ENCODE results near the gene MGMT.

The MGMT gene

DNA sequence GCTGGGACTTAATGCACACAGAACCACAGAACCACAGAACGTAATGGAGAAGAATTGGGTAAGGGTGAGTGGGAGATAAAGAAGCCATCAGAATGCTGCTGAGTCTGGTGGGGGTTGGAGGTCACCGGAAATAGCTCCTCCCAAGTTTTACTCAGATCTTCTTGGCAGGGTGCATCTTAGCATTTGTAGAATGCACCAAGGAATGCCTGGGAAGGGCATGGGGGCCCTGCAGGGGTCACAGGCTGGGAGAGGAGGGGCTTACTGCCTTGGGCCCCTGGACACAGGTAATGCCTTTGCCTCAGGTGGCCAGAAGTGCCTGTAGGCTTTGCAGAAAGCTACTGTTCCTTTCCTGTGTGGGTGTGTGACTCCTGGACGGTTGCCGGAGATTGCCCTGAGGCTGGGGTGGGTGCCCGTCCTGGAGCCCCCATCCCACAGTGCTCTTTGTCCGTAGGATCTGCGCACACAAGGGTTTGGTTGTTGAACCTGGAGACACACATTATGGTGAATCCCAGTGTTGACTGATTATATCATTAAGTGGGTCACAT is 55.1 kb downstream of the MGMT start:
- no peak for DNase-seq

DNA sequence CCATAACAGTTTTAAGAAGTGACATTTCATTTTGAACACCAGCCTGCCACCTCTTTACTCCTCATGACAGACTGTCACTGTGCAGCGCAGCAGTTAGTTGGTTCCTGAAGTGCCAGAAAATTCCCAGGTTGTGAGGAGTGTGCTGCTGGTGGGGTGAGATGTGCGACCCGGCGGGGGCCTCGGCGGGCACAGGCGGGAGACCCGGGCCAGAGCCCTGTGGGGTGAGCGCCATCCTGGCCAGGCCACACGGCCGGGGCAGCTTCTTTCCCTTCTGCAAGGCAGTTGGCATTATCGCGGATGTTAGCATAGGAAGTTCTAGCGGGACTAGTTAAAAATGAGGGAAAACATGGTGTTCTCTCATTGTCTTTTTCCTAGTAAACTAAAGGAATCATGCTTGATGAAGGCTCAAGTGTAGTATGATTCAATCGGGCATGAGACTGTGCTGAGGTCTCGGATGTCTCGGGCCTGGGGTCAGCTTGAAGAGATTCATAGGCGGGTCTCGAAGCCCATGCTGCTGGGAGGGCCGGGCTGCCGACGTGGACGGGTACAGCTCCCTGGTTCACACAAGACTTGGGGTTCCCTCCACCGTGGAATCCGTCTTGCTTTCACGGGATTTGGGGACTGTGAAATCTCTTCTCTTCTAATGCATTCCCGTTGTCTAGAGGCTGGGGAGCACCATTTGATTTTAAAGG is 56.1 kb downstream of the MGMT start:
- no peak for DNase-seq

DNA sequence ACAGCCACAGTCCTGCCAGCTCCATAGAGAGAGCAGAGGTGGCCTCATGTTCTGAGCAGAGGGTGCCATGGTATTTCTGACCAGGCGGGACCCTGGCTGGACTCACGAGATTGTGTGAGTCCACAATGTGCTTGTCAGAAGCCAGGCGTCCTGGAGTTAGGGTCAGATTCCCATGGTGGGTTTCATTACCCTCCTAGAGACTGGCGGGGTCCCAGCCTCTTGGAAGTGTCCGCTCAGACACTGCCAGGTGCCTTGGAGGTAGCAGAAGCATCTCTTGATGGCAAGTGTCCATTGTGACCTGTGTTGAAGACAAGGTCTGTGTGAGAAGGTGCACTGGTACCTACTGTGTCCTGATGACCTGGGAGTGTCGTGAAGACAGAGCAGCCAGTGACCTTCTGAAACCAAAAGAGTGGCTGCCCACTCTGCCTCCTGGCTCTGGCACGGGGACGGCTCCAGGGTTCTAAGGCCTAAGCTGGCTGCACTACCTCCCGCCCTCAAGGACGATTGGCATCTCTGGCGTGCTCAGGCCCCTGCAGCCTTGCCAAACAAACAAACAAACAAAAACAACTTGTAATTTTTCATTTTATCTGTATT is 56.8 kb downstream of the MGMT start:
- no peak for DNase-seq

DNA sequence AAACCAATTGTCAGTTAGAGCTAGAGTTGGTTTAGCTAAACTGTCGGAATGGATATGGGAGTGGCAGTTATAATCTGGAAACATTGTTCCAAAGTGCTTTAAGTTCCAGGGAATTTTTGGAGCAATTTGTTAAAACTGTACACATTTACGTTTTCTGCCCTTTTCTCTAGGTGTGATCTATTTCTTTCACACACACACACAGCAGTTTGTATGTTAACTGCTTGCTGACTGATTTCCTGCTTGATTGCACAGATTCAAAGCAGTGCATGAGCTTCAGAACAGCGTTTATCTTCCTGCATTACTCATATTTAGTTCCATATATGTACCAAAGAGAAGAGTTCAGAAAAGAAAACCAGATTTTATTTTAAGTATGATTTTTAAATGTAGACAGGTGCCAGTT is 57.9 kb downstream of the MGMT start:
- DNase-seq: no peak

DNA sequence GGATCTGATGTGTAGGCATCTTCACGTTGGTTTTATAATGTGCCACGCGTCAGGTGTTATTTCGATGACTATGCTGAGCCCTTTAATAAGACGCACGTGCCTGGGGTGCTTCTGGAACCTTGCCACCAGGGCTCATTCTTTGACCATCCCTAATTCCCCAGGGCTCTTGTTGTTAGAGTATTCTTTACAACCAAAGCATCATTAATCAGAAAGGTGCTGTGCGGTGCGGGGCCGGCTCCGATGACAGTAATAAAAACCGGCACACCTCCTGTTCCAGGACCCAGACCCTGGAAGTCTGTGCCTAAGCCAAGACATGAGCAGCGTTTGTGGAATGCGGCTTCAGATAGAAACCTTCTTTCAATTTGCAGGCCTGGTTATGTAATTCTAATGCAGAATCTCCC is 58.4 kb downstream of the MGMT start:
- no peak for DNase-seq

DNA sequence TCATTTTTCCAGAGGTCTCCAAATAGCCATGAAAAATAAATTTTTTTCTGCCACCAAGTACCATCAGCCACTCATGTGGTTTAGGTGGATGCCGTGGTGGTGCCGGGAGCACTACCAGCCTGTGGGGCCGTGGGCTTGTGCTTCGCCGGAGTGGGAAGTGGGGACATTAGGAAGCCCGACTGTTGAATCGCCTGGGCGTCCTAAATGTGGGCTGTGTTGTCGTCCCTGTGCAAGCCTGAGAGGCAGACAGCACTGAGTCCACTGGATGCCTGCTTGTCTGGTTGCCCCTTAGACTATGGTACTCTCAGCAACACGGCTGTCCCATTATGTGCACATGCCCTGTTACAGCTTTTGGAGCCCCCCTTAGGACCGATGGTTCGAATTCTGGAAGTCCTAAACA is 59.9 kb downstream of the MGMT start:
- DNase-seq: no peak

DNA sequence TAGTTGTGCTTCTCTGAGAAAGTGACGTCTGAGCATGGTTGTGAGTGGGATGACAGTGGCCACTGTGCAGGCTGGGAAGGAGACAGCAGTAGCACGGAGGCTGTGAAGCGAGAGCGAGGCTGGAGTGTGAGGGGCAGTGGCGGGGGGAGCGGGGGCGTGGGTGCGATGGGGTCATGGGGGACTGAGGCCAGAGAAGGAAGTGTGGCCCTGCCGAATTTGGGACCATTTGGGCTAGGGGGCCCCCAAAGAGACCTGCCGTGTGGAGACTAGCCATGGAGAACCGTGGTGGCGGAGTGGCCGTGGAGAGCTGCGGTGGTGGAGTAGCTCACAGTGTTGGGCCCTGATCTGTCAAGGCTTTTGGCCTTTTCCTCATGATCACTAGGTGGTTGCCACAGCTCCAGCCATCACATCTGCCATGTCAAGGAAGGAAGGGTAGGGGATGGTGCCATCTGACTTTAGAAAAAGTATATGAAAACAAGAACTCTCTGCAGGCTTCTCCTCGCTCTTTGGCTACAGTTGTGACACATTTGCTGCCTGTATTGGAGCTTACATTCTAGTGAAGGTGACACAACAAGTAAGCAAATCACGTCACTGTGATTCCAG is 61.4 kb downstream of the MGMT start:
- no peak for DNase-seq

DNA sequence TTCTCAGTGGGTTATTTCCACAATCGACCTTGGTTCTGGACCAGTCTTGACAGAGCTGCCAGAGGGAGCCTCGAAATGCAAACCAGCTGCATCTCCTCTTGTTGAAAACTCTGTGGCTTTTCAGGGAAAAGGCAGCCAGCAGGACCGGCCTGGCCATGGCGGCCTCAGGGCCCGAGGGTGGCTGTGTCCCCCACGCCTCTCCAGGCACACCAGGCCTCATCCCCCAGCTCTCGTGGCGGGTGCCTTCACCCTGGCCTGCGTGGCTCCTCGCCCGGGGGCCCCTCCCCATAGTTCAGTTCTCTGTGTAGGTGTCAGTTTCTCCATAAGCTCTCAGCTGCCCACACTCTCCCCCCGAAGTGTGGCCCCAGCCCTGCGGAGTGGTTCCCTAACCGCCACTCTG is 63.5 kb downstream of the MGMT start:
- DNase-seq: no peak

DNA sequence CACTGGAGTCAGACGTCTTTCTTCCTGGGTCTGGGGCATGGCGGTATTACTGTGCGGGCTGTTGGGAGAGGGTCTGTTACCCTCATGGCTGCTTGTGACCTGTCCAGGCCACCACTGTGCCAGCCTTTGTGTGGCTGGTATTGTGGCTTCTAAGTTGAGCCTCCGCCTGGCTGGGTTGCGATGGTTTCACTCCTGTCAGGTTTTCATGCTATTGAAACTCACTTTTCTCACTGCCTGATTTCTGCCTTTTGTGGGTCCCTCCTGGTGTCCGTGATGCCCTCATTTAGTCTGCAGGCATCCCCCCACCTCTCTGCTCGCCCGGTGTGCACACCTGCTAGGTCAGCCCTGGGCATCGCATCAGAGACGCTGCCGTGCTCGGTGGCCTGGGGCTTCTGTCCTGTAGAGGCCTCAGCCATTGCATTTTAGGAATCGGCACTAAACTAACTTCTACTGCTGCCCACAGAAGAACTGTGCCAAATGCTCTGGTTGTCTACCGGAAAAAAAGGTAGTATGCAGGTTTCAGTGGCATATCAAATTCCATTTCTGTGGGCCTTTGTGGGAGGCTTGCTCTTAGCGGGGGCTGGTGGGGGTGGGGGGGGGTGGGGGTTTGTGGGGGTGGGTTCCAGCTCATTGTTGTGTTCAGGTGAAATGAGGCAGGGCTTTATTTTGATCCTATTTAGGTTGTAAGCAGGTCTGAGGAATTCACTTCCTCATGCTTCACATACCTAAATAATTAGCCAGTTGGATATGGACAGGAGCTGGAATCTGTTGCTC is 64.3 kb downstream of the MGMT start:
- no peak for DNase-seq

DNA sequence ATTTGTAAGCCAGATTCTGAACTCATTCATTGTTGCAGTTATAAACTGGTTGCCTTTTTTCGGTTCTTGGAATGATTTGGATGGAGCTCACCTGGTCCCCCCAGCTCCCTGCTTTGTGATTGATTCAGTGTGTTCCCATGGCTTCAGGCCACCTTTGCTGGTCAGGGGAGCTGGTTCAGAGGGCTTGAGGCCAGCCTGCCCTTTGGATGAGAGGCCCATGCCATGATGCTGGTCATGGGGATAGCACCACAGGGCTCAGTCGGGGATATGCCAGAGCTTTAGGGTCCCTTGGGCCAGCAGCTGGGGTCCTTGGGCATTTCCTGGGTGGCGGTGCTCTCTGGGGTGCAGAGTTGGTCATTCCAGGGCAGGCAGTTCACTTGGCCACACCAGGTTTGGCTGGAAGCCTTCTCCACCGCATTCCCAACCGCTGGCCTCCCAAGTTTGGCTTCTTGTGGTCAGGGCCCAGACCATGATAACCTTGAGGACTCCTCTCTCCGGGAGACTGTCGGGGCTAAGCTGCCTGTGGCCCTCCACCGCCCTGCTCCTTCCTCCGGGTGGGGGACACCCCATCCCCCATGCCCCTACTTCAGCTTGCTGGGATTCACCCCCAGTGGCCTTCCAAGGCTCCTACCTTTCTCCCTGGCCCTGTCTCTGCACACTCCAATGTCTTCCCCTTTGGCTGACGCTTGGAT is 65.1 kb downstream of the MGMT start:
- no peak for DNase-seq

DNA sequence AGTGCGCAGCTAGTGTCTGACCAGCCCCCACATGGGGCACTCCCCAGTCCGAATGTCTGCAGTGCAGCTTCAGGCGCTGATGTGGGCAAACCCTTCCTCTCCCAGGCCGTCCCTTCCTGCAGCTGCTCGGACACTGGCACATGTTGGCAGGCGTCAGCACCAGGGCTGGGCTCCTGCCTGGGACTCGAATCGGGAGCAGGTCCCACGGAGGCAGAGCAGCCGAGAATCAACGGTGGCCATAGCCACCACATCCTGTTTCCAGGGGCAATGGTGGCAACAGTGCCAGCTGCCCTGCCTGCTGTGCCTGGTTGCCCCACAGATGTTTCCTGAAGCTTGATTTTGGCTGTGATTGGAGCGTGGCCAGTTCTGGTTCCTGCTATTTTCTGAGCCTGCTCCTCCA is 65.8 kb downstream of the MGMT start:
- DNase-seq: no peak

DNA sequence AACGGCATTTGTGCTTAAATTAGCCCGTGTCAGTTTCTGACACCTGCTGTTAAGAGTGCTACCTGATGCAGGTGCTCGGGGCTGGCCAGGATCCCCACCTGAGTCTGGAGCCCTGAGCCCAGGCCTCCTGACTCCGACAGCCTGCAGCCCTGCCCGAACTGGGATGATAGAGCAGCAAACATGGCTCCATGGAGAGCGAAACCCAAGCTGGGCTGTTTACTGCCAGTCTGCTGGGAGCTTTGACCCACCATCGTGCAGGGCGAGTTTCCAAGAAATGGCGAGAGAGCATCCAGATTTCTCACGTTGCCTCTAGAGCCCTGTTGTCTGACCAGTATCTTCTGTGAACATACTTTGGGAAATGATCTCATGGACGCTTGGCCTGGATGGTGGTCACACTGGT is 66.2 kb downstream of the MGMT start:
- DNase-seq: no peak

DNA sequence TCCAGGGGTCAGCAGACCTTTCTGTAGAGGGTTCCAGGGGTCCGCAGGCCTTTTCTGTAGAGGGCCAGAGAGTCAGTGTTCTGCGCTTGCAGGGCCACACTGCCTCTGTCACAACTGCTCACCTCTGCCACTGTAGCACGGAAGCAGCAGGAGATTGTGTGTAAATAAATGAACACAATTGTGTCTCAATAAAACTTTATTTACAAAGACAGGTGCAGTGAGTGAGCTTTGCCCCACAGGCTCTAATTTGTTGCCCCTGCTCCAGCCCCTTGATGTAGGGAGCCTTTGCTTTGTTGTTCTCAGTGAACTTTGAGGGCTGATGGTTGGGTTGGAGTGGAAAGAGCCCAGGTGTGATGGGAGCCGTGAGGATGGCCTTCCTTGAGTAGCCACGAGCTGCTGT is 67.8 kb downstream of the MGMT start:
- DNase-seq: no peak

DNA sequence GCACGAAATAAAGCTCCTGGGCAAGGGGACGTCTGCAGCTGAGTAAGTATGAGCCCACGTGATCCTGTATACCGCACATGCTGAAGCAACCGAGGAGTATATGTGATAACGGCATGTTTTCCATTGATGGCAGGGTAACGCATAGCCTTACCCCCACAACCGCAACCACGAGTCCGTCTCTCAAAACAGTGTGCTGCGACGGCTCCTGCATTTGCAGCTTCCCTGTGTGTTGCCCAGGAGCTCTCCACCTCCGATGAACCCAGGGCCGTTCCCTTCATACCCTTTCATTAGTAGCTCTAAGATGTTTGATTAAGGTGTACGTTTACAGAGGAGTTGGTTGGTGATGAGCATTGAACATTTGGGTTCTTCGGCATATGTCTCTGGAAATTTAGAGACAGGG is 69.3 kb downstream of the MGMT start:
- DNase-seq: no peak

DNA sequence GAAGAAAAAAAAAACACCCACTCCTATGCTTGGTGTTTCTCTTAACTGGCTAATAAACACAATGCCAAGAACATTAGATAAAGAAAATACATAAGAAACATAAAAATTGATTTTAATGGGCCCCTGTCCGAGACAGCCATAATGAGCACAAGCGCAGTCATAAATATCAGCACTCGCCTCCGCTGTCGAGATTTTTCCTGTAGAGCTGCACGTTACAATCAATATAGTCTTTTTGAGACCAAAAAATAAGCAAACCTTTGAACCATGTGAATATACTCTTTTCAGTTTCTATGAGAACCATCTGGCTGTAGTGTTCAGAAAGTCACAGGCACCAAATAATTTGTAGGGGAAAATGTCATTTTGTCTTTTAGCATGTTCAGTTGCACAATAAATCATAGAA is 70.1 kb downstream of the MGMT start:
- DNase-seq: no peak

DNA sequence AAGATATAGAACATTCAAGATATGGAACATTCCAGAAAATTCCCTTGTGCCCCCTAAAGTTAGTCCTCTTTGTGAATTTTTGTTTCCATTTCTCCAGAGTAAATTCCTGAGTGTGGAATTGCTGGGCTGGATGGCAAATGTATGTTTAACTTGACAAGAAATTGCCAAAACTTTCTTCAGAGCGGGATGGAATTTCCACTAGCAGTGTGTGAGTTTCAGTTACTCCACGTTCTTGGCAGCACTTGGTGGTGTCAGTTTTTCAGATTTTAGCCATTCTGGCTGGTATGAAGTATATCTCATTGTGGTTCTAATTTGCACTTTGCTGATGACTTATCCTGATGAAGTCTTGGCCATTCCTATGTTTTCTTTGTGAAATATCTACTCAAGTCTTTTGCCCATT is 71.2 kb downstream of the MGMT start:
- no peak for DNase-seq

DNA sequence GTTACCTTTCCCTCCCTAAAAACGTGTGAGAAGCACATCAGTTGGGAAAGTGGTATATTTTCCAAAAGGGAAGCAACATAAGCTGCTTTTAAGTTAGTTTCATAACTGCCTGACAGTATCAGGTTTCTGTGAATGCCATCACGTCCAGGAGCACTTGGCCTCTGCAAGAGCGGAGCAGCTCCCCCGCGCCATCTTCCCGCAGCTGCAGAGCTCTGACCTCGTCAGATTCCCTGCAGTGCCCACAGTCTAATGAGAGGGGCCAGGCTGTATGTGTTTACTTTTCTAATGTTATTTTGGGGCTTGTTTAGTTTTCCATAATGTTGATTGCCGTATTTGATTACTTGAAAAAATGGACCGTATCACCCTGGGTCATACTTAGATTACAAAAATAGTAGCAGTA is 74.2 kb downstream of the MGMT start:
- no peak for DNase-seq

DNA sequence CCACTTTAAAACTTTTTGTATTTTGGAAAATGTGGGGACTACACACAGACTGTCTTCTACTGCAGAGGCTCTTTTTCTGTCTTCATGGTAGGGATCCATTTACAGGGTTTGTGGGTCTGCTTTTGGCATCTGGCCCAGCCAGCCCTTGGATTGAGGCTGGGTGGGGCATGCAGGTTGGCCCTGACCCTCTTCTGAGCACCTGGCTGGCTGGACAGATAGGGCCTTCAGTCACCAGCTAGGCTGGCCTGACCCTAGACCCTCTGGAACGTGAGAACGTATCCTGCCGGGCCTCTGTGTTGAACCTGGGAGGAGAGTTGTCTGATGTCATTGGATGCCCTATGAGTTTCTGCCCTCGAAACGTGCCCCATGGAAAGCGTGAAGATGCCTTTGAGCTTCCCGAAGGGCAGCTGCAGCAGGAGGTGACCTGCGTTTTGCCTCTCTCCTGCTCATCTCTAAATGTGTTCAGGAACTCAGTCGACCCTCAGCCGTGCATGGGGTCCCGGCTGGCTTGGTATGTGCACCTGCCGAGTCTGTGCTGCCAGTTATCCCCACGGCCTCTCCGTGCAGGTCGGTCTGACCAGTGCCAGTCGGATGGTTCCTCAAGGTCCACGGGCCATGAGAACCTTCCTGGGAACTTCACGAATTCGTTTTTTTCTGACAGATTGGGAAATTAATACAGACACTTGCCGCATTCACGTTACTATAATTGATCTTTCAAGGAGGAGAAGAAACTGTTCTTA is 74.9 kb downstream of the MGMT start:
- DNase-seq: no peak

DNA sequence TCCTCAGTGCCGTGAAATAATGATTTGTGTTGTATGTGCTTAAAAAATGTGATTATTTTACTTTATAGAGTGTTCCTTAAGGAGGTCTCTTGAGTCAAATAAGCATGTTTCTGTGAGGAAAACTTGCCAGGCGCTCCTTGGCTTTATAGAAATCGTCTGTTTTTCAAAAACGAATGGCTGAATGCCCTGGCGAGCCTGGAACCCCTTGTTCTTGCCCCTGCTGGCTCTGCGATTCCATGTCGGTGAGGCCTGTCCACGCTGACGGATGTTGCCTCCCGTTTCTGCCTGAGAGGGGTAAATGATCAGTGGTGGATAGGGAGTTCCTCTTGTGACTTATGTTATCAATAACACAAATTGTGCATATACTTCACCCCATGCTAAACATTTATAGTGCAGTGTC is 75.5 kb downstream of the MGMT start:
- no peak for DNase-seq

DNA sequence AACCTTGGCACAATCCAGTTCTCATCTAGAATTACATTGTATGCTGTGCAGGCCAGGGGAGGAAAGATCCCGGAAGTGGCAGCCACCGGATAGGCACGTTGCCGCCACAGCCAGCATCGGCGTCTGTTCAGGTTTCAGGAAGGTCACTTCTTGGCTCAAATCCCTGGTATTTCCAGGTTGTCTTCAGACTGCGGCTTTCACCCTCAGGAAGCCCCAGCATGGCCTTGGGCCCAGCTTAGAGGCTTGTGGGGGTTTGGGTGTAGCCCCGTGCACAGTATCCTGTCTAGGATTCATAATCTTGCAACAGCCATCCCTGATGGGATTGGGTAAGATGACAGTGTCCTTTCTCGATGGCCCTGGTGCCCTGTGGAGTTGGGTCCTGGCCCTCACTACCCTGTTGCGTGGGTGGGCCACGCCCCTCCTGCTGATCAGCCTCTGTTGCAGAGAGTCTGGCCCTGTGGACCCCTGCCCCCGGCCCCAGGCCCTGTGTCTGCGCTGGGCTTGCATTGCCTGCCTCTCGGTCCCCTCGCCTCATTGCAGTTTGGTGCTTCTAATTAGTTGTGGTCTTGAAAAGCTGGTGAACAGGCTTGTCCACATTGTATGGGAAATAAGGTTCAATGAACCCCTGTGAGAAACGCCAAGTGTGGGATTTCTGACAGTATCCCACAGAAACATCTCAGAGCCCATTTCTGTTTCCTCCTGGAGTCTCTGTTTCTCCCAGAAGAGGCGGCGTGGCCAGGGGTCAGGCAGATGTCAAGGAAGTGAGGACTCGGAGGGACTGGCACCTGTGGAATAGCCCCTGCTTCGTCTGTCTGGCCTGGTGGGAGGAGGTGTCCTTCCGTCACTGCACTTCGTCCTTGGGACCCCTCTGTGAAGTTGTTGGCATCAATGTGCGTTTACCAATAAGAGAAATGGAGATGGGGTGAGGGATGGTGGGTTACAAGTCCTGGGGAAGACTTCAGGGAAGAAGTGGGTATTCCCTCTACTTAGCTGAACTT is 77.5 kb downstream of the MGMT start:
- no peak for DNase-seq

DNA sequence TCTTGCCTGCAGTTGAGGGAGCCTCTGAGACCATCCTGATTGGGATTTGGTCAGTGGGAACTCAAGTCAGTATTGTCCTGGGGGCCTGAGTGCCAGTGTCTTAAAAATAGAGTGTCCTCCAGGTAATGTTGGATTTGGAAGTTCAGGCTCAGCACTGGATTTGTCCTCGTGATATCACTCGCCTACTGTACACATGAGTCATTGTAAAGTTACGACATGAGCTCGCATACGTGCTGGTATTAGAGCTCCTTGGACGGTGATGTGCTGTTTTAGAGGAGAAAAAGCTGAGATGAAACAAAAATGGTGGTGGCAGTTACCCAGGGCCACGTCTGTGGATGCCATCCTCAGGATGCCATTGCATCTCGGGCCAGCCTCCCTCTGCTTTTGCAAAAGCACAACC is 78.2 kb downstream of the MGMT start:
- DNase-seq: no peak

All from activated CD8-positive, alpha-beta memory T cell treated with anti-CD3 and anti-CD28 coated beads, Interleukin-2, amount 50 U/mL, for 4 hours (primary cell).